Endodermal cell (in vitro differentiated cells): ENCODE results near the gene KMT2C. TPM values are rescaled to one million over a fixed set of nuclear protein-coding genes. Genes with fewer than 3 reads are reported as not detected.
A peak's percentile ranks its signal among the peaks of the same experiment; 100 is the strongest.

Experiments used
- DNase-seq: peaks from one replicate; pipeline ENCODE4 v3.0.0-alpha.2; 2017
- H3K27ac ChIP-seq: 2 replicates; pipeline ENCODE4 v1.5.1; 2013; ENCODE audit warnings: mild to moderate bottlenecking, low read depth, low read length, moderate library complexity
- H3K27me3 ChIP-seq: 2 replicates; pipeline ENCODE4 v1.6.1; 2013; ENCODE audit warnings: mild to moderate bottlenecking, low read length, moderate library complexity; ENCODE audit not compliant: insufficient read depth, control insufficient read depth, poor library complexity, severe bottlenecking
- H3K36me3 ChIP-seq: 2 replicates; pipeline ENCODE4 v1.7.0; 2013; ENCODE audit warnings: mild to moderate bottlenecking, low read length, moderate library complexity; ENCODE audit not compliant: control insufficient read depth, insufficient read depth
- H3K4me1 ChIP-seq: one replicate; pipeline ENCODE4 v1.7.0; 2013; ENCODE audit warnings: low read length; ENCODE audit not compliant: control insufficient read depth, insufficient read depth
- H3K4me3 ChIP-seq: 2 replicates; pipeline ENCODE4 v1.5.1; 2013; ENCODE audit warnings: mild to moderate bottlenecking, low read length, moderate library complexity
- H3K9ac ChIP-seq: 2 replicates; pipeline ENCODE4 v1.6.1; 2013; ENCODE audit warnings: mild to moderate bottlenecking, low read length, moderate library complexity; ENCODE audit not compliant: poor library complexity, severe bottlenecking; ENCODE audit errors: extremely low read depth
- H3K9me3 ChIP-seq: 2 replicates; pipeline ENCODE4 v1.6.1; 2013; ENCODE audit warnings: mild to moderate bottlenecking, low read length, moderate library complexity; ENCODE audit not compliant: control insufficient read depth
- H3K27ac Mint-ChIP-seq: 2 replicates; pipeline ENCODE4 v1.8.0; 2020; ENCODE audit warnings: mixed read lengths
- H3K27me3 Mint-ChIP-seq: 2 replicates; pipeline ENCODE4 v1.8.0; 2021; ENCODE audit warnings: mild to moderate bottlenecking, mixed read lengths; ENCODE audit not compliant: insufficient read depth
- H3K36me3 Mint-ChIP-seq: 2 replicates; pipeline ENCODE4 v1.8.0; 2020; ENCODE audit warnings: low read depth, mixed read lengths
- H3K4me1 Mint-ChIP-seq: 2 replicates; pipeline ENCODE4 v1.8.0; 2020; ENCODE audit warnings: mixed read lengths
- H3K4me3 Mint-ChIP-seq: 2 replicates; pipeline ENCODE4 v1.8.0; 2020; ENCODE audit warnings: mild to moderate bottlenecking, moderate library complexity, mixed read lengths
- H3K9me3 Mint-ChIP-seq: 2 replicates; pipeline ENCODE4 v1.8.0; 2020; ENCODE audit warnings: mild to moderate bottlenecking, mixed read lengths
- CTCF ChIP-seq: fragments of 200-600 bp; sonication (generic); conservative IDR thresholded peaks from 2 replicates; pipeline ENCODE4 v1.5.0; 2021; ENCODE audit warnings: antibody characterized with exemption, mild to moderate bottlenecking
- WGBS, 2 experiments: methylation state at CpG; one replicate each; pipeline versions ENCODE4 v1.1.5 to v1.1.7; 2013; ENCODE audit warnings: missing lambda C conversion rate in 2 of 2, mixed read lengths in 1 of 2; ENCODE audit not compliant: insufficient coverage in 1 of 2, insufficient read length in 1 of 2; 5-methylcytosine and 5-hydroxymethylcytosine counted together
- total RNA-seq, 2 donors: library from RNA; stranded (reverse); fragmentation: NEBNext Ultra II Directional in 1 of 2; extraction: Animal tissue kit (Norgen Biotek cat#: 25700) in 1 of 2; gene quantifications; 2 replicates in 1 of 2; 3 replicates in 1 of 2; pipeline ENCODE4 v1.2.1, GENCODE V29; 2021

Gene KMT2C
- total RNA-seq, 2 donors from 2014 or later, result 54.3 to 60.6 TPM

GRCh38 chr7:152127229-152127628 is 308.6 kb downstream of the KMT2C start:
- H3K36me3 Mint-ChIP-seq, result peaks cover 95% of the 10 kb centered on the region
- H3K27ac ChIP-seq, result peak overlapping the region; percentile 32
- no peaks in the 10 kb centered on the region for H3K4me1 ChIP-seq
- H3K27me3 ChIP-seq, result no peaks in the 10 kb centered on the region
- H3K4me3 ChIP-seq, result no peak overlapping the region
- H3K4me3 Mint-ChIP-seq, result no peak overlapping the region
- H3K9me3 ChIP-seq, result peaks cover 10% of the 10 kb centered on the region
- TF ChIP-seq CTCF, result no peak
- 94 to 98% methylated on average over 15 to 19 of the region's 19 CpGs for WGBS, 2 experiments
- H3K4me1 Mint-ChIP-seq, result no peaks in the 10 kb centered on the region
- H3K27ac Mint-ChIP-seq, result no peak overlapping the region
- H3K27me3 Mint-ChIP-seq, result no peaks in the 10 kb centered on the region
- H3K9ac ChIP-seq, result no peak overlapping the region
- no peak for DNase-seq
- peaks cover 90% of the 10 kb centered on the region for H3K36me3 ChIP-seq
- peaks cover 39% of the 10 kb centered on the region for H3K9me3 Mint-ChIP-seq

- peaks cover 39% of the 10 kb centered on the region for H3K9me3 Mint-ChIP-seq
- H3K4me1 Mint-ChIP-seq, result no peaks in the 10 kb centered on the region
- 93 to 98% methylated on average over 7 of the region's 7 CpGs for WGBS, 2 experiments
- DNase-seq, result no peak
- H3K27me3 Mint-ChIP-seq, result no peaks in the 10 kb centered on the region
- Histone ChIP-seq H3K9ac (no peak overlapping the region), H3K27me3 (no peaks in the 10 kb centered on the region), H3K36me3 (peaks cover 91% of the 10 kb centered on the region), H3K4me1 (no peaks in the 10 kb centered on the region), H3K9me3 (peaks cover 10% of the 10 kb centered on the region), H3K4me3 (no peak overlapping the region), H3K27ac (peak overlapping the region; percentile 32)
- no peak for TF ChIP-seq CTCF
- H3K36me3 Mint-ChIP-seq, result peaks cover 94% of the 10 kb centered on the region
- no peak overlapping the region for H3K27ac Mint-ChIP-seq
- no peak overlapping the region for H3K4me3 Mint-ChIP-seq
Measured at GRCh38 chr7:152126741-152127140, 309.1 kb downstream of the KMT2C start.

- H3K27ac ChIP-seq, result no peak overlapping the region
- H3K4me1 ChIP-seq, result no peaks in the 10 kb centered on the region
- Mint-ChIP-seq H3K9me3 (peaks cover 23% of the 10 kb centered on the region), H3K4me3 (no peak overlapping the region), H3K27ac (no peak overlapping the region), H3K36me3 (peaks cover 88% of the 10 kb centered on the region), H3K4me1 (no peaks in the 10 kb centered on the region), H3K27me3 (no peaks in the 10 kb centered on the region)
- WGBS, 2 experiments, result 100% methylated on average over 1 of the region's 1 CpG
- peaks cover 98% of the 10 kb centered on the region for H3K36me3 ChIP-seq
- H3K4me3 ChIP-seq, result no peak overlapping the region
- DNase-seq, result no peak
- peaks cover 10% of the 10 kb centered on the region for H3K9me3 ChIP-seq
- H3K9ac ChIP-seq, result no peak overlapping the region
- no peaks in the 10 kb centered on the region for H3K27me3 ChIP-seq
- TF ChIP-seq CTCF, result no peak
Measured at GRCh38 chr7:152122540-152122939, 313.3 kb downstream of the KMT2C start.
